Mammary epithelial cell (primary cell): ENCODE results near the gene CTF1.

Experiments used
- CTCF ChIP-seq, 2 donors: IDR thresholded peaks in 1 of 2; conservative IDR thresholded peaks in 1 of 2; 2 replicates each; pipeline ENCODE4 v1.5.1; 2011 to 2012; ENCODE audit warnings: inconsistent platforms in 2 of 2, low read length in 2 of 2, mild to moderate bottlenecking in 2 of 2, control low read depth in 1 of 2, low read depth in 1 of 2; ENCODE audit not compliant: insufficient read depth in 1 of 2; ENCODE audit errors: extremely low read depth in 1 of 2
- EZH2 ChIP-seq: IDR thresholded peaks from 2 replicates; pipeline ENCODE4 v1.6.1; 2012; ENCODE audit warnings: low read length, inconsistent platforms, borderline replicate concordance

GRCh38 chr16:30924913-30925631 is 28.7 kb downstream of the CTF1 start:
- TF ChIP-seq CTCF (conservative IDR thresholded peaks at IDR 0.05 in 1 of 2, IDR thresholded peaks at IDR 0.05 in 1 of 2; ENCODE audit: extremely low read depth in 1 of 2, insufficient read depth in 1 of 2, low read depth in 1 of 2, low read length in 2 of 2) (no peak), EZH2 (no peak)
